NCI-H69 (cell line): Measurements from ENCODE around the gene RPL39L.
"Not testable (repeated sequence)": the region's sequence is repeated elsewhere in the genome, so short reads cannot be mapped to it uniquely, and the experiment has no call there.

Experiments used
- DNase-seq: peaks from one replicate; lab custom pipeline; 2025; lab: John Stamatoyannopoulos, UW

RPL39L gene

DNA sequence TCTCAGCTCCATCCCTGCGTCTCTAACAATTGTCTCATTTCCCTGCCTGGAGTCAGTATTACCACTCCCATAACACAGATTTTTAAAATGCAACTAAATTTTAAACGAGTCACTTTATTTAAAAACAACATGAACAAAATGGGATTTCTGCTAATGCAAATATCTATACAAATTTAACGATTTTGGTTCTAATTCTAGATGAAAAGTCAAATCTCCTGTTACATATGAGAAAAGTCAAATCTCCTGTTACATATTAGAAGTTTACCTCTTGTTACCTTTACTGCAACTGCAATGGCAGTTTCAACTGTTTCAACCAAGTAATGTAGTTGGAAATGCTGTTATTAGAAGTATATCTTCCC lies 578 bp upstream of the RPL39L start:
- no peak for DNase-seq

DNA sequence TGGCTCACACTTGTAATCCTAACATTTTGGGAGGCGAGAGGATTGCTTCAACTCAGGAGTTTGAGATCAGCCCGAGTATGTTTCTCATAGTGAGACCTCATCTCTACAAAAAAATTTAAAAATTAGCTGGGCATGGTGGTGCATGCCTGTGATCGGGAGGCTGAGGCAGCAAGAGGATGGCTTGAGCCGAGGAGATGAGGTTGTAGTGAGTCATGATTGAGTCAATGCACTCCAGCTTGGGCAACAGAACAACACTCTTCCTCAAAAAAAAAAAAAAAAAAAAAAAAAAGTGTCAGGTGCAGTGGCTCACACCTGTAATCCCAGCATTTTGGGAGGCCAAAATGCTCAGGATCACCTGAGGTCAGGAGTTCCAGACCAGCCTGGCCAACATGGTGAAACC lies 2.4 kb downstream of the RPL39L start:
- DNase-seq = no peak

DNA sequence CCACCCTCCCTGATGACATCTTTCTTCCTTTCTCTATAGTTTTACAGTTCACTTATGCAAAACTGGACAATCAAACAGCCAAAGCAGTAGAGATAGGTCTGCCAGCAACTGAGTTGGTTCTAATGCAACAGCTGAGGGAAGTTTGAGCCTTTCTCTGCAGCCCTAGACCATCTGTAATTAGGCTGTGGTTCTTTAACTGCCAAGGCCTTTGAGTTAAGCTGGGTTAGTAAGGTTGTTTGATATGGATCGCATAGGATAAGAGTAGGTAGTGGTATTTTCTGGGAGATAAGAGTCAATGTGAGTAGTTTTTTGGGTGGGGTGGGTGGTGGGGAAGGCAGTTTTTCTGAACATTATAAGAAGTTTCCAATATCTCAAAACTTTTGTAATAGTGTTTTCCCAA lies 3.0 kb downstream of the RPL39L start:
- DNase-seq = no peak

DNA sequence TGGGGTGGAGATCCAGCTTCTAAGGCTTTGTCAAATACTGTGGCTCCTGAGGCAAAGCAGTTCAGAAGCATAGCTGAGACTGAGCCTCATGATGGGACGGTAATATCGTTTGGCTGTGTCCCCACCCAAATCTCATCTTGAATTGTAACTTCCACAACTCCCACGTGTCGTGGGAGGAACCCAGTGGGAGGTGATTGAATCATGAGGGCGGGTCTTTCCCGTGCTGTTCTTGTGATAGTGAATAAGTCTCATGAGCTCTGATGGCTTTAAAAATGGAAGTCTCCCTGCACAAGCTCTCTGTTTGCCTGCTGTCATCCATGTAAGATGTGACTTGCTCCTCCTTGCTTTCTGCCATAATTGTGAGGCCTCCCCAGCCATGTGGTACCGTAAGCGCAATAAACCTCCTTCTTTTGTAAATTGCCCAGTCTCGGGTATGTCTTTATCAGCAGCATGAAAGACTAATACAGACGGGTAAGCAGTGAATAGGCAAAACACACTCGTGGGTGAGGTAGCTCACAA lies 4.1 kb downstream of the RPL39L start:
- not testable (repeated sequence) for DNase-seq

DNA sequence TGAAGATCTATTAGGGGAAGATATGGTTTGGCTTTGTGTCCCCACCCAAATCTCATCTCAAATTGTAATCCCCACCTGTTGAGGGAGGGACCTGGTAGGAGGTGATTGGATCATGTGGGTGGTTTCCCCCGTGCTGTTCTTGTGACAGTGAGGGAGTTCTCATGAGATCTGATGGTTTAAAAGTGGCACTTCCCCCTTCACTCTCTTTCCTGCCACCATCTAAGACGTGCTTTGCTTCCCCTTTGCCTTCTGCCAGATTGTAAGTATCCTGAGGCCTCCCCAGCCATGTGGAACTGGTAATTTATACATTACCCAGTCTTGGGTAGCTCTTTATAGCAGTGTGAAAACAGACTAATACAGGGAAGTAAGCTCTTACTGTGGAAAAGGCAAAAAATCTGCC lies 6.1 kb downstream of the RPL39L start:
- DNase-seq = not testable (repeated sequence)

DNA sequence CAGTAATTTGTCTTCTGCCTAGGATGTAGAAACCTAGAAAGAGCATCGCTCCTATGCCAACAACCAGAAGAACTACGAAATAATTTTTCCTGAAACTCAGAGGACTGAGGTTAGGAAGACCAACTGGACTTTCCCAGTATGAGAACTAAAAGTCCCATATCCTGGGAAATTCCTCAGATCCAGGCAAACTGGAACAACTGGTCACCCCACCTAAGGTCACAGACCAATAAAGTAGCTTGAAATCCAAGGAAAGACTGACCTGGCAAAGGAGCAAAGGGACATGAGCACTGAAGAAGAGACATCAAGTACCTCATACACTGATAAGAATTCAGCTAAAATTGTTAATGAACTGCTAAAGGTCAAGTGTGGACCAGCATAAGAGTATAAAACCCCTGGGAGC lies 6.6 kb downstream of the RPL39L start:
- no peak for DNase-seq

DNA sequence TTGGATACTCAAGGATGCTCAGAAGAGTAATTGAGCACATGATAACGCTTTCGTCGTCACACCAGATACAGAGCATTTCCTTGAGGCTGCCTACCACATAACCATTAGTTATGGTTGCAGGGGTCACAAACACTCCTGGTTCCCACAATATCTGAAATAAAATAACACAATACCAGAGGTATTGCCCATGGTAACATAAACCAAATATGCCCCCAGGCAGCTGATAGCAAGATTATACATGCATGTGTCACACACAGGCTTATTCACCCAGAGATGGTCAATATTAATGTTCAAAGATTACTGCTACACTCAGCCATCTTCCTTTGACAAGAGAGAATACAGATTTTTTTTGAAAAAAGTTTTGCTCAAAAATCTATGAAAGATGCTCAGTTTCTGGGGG lies 7.3 kb downstream of the RPL39L start:
- DNase-seq = no peak

DNA sequence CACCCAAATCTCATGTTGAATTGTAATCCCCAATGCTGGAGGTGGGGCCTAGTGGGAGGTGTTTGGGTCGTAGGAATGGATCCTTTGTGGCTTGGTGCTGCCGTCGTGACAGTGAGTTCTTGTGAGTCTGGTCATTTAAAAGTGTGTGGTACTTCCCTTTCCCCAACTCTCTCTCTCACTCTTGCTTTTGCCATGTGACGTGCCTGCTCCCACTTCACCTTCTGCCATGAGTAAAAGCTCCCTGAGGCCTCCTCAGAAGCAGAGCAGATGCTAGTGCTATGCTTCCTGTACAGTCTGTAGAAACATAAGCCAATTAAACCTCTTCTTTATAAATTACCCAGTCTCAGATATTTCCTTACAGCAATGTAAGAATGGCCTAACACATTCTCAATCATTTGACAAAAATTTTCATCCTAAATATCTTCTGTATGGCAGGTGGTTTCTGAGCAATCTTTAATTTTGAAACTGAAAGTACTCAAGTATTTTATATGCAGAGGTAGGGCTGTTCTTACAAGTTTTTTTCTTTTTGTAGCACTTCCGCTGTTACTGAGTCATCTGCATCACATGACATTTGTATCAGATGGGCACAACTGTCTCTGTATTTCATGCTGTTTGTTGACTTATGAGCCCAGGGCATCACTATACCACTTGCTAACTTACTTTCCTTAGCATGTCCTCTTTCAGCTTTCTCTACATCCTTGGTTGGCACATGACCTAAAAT lies 8.8 kb downstream of the RPL39L start:
- DNase-seq = no peak

DNA sequence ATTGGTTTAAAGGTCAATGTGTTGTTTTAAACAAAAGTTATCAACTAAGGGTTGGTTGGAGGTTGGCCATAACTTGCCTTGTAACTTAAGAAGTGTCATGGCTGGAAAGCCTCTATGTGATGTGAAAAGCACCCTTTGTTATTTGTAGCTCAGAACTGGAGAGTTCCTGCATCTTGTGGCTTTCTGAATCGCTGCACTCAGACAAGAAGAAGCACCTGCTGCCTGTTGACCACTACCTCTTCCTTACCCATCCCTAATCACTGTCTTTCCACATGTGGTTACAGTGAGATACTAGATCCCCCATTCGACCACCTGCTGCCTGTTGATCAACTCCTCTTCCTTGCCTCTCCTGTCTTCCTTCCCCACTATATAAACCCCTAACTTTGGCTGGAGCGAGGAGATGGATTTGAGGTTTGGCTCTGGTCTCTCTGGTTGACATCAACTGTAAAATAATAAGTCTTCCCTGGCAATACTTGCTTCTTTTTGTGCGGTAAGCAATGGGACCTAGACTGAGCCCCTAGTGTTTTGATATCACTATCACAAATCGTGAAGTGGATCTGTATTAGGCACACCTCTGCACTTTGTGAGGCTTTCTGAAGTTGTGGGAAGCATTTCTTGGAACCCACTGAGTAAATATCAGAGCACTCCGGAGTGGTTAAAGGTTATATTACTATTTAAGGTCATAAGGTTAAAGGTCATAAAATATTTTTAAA lies 13.8 kb downstream of the RPL39L start:
- no peak for DNase-seq

DNA sequence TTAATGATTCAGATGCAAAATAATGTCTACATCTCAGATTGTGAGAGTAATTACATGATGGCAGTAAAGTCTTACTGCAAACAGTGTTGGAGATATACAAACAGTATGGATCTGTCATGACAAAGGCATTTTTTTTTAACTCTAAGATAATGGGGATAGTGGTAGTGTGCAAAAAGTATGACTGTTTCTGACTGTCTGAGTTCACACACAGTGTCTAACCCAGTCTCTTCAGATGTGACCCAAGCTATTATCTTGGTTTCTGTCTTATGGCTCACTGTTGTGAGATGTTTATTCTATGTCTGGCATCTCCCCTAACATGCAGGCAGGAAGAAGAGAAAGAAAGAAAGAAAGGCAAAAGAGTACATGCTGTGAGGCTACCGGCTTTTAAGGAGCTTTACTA lies 17.0 kb downstream of the RPL39L start:
- no peak for DNase-seq

DNA sequence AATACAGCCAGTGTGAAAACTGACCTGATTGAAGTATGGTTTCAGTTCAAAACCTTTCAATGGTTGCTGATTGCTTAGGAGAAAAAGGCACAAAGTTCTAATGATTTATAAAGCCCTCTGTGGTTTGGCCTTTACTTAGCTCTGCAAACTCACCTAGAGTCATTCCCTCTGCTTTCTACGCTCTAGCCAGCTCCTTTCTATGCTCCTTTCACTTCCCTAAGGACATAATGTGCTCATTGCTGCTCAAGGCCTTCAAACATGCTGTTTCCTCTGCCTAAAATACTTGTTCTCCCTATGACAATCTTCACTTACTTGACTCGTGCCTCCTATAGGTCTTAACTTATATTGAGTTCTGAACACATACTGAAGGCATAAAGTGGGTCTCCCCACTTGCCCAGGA lies 19.0 kb downstream of the RPL39L start:
- no peak for DNase-seq

DNA sequence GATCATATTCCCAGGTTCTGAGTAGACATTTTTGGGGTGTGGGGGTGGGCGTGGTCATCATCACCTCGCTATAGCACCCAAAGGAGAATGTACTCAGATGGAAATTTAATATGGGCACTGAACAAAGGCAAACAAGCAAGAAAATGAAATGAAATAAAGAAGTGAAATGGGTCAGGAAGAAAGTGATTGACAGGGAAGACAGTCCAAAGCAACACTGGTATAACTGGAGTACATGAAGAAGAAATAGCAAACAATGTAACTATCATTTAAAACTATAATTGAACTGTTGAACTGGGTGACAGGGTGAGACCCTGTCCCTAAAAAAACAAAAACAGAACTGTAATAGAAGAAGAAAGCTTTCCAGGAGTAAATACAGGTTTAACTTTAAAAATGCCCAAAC lies 24.8 kb downstream of the RPL39L start:
- no peak for DNase-seq

DNA sequence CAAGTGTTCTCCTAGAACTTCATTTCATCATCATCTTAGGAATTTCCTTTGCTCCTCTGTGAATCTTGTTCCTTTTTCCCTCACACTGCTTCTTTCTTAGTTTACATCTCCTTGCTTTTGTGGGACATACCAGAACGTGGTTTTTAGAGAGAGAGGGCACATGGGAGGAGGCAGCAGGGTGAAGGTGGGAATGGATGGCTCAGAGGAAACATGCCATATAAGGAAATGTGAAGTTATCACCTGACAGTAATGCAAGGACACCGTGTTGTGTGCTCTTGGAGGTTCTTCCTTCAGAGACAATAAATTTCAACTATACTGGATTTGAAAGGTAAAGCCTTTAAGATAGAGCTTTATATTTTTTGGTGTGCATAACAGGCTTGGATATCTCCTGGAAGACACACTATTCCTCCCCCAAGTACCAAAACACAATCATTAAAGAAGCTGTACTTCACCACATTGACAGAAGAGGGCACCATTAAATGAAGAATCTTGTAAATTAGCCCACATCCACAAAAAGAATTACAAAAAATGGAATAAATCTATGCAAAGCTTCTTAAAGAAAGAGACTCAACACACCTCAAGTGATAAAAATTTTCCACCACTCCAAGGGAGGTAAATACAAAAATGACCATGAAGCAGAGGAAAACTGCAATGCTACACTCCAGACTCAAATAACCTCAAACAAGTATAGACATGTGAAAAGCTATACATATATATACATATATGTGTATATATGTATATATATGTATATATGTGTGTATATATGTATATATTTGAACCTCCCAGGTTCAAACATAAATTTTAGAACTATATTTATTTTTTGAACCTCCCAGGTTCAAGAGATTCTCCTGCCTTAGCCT lies 26.1 kb downstream of the RPL39L start:
- DNase-seq = peak; percentile 3

DNA sequence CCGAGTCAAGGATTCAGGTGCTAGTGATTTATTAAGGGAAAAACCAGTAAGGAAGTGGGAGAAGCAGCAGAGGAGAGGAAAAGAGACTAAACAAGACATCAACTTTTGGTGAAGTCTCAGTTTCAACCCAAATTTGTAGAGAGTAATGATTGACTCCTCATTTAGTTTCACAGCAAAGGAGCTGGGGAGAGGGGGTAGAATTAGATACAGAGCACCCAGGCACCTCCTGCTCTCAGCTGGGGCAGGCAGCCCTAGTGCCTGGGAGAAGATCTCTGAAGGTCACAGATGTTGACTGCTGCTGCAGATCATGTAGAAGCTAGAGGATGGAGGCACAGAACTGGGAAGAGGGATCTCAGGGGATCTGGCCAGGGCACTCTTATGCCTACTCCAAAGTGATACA lies 29.1 kb downstream of the RPL39L start:
- DNase-seq = no peak

DNA sequence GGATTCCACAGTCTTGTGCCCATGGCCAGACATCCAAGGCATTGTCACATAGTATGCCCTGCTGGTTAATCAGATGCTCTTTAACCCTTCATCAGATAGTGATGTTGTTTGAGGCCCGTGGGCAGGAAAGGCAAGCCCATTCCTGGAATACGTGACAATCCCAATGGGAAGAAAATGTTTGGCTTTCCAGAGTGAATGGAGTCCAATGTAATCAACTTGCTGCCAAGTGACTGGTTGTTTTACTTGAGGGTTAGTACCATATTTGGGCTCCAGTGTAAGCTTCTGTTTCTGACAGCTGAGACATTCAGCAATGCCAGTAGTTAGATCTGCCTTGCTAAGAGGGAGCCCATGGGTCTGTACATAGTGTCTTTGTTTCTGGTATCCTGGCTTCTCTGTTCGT lies 31.3 kb downstream of the RPL39L start:
- no peak for DNase-seq

DNA sequence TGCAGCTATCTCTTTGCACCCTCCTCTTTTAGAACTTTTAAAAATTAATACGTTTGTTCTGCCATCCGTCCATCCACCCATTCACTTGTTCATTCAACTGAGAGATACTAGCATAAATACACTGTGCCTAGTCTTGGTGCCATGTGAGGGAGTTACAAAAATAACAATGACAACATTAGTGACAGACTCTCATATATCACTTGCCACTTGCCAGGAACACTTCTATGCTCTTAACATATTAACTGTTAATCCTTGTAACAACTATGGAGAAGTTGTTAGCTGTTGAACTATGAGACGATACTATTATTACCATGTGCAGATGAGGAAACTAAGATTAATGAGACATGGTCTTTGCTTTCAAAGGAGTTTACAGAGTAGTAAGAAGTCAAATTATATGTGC lies 33.6 kb downstream of the RPL39L start:
- no peak for DNase-seq

DNA sequence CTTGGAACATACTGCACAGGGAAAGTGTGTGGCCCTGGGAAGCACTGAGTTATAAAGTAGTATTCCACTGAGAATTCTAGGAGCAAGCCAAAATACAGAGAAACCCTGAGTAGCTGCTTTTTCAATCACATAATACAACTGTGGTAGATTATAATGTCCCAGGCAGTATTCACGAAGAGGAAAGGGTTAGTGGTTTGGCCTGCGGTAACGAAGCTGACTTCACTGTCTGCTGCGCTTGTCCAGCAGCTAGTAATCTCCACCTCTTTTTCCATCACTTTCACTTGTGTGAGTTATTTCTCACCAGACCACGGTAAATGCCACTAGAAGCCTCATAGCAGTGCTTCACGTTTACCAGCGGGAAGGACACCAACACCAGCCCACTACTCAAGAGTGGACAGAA lies 34.4 kb downstream of the RPL39L start:
- no peak for DNase-seq

DNA sequence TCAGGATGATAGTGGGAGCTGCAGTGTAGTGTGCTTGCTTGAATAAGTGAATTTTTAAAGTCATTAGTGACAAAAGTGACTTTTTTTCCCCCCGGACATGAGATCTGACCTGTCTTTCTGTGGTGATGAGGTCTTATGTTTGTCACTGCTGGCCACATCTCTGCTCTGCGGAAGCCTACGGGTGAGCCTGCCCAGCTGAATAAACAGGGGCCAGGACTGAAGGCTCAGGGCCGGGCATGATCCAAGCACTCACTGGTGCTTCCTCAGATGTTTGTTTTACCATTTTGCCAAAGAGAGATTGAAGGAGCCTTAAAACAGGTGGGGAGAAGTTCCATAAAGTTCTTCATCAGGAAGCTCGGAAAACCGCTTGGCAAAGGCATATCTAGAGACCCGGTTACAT lies 35.0 kb downstream of the RPL39L start:
- no peak for DNase-seq

DNA sequence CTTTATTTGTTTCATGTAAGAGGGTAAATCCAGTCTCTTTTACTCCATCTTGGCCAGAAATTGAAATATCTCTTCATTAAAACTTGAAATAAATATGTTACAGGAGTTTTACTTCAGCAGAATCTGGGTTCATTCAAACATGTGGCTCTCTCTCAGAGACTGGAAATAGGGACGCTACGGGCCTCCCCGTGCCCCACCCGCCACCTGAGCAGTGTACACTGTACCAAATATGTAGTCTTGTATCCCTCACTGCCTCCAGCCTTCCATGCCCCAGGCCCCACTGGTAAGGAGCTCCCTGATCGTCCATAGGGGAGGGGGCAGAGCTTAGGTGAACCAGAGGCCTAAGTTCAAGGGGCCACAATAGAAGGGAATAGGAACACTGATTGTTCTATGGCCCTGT lies 36.0 kb downstream of the RPL39L start:
- DNase-seq = no peak

DNA sequence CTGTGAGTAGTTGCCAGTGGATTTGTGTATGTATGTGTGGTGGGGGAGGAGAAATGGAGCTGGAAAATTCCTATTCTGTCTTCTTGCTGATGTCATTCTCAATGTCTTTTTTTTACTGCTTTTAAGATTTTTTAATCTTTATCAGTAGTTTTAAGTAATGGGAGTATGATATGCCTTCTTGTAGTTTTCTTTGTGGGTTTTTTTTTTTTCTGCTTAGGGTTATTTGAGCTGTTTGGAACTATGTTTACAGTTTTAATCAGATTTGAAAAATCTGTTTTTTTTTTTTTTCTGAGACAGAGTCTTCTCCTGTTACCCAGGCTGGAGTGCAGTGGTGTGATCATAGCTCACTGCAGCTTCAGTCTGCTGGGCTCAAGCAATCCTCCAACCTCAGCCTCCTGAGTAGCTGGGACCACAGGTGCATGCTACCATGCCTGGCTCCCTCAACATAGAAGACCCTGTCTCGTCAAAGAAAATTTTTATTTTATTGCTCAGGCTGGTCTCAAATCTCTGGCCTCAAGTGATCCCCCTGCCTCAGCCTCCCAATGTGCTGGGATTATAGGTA lies 37.1 kb downstream of the RPL39L start:
- DNase-seq = no peak

DNA sequence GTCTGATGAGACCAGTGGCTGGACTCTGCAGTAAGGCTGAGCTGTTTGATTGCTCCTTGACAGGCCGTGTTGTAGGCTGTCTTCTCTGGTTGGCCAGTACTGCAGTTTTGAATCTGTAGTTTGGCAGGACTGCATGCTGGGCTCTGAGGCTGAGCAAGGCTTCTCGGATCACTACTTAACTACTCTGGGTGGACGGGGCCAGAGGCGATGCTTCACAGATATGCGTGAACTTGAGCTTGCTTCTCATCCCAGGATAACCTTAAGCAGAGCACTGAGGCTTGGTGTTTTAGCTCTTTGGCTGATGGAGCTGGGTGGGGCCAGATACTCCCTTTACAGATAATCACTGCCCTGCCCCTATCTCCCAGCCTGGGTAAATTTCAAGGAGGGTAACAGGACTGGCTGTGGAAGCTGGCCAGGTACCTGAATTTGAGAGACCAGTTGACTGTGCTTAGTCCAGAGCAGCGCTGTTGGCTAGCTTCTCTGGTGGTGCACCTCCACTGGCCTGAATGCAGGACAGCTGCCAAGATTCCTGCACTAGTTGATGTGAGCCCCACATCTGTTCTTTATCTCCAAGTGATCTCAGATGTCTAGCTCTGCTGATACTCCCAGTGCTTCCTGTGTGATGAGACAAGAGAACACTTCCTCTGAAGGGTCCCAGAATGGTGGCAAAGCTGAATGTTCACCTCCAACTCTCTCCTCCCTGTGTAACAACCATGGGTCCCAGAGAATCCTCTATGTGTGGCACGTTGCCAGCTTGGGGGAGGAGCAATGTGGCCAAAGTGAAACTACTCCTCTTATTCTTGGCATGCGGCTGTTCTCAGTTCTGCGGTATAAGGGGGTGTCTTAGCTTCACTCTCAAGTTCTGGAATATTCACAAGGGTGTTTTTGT lies 37.9 kb downstream of the RPL39L start:
- DNase-seq = peak; percentile 7
